SK-N-SH treated with all-trans-retinoic acid at 6 μM for 48 hours (cell line): ENCODE results near the gene EIF3M.

Source experiments
- ATAC-seq: fragments of 200-7000 bp; cut with Tn5 transposase; 3 replicates; pipeline ENCODE4 v1.9.1; 2020; ENCODE audit warnings: mild to moderate bottlenecking, moderate library complexity
- ARNTL ChIP-seq: fragments of 450-650 bp; formaldehyde crosslinking; IDR thresholded peaks from 2 replicates; pipeline ENCODE4 v1.5.0; 2020; ENCODE audit warnings: low read depth, mild to moderate bottlenecking, moderate library complexity, borderline replicate concordance
- CSDC2 ChIP-seq: fragments of 250-450 bp; sonication (Bioruptor Pico); IDR thresholded peaks from 2 replicates; pipeline ENCODE4 v1.5.0; 2020; ENCODE audit warnings: mild to moderate bottlenecking, moderate library complexity
- CSRNP3 ChIP-seq: fragments of 250-450 bp; sonication (Bioruptor Pico); IDR thresholded peaks from 2 replicates; pipeline ENCODE4 v1.5.1; 2021; ENCODE audit warnings: mild to moderate bottlenecking, moderate library complexity
- GLIS3 ChIP-seq: fragments of 250-450 bp; sonication (Bioruptor Pico); IDR thresholded peaks from 2 replicates; pipeline ENCODE4 v1.5.0; 2020; ENCODE audit warnings: mild to moderate bottlenecking, moderate library complexity
- ISL1 ChIP-seq: fragments of 250-450 bp; sonication (Bioruptor Pico); IDR thresholded peaks from 2 replicates; pipeline ENCODE4 v2.1.2; 2022; ENCODE audit warnings: mild to moderate bottlenecking, moderate library complexity
- OSR1 ChIP-seq: fragments of 250-450 bp; sonication (Bioruptor Pico); IDR thresholded peaks from 2 replicates; pipeline ENCODE4 v1.8.0; 2022; ENCODE audit warnings: moderate library complexity, mild to moderate bottlenecking, inconsistent platforms
- PPARA ChIP-seq: fragments of 250-450 bp; sonication (Bioruptor Pico); IDR thresholded peaks from 2 replicates; pipeline ENCODE4 v1.5.0; 2020; ENCODE audit warnings: mild to moderate bottlenecking, borderline replicate concordance
- RARB ChIP-seq: fragments of 250-450 bp; sonication (Bioruptor Pico); IDR thresholded peaks from 2 replicates; pipeline ENCODE4 v1.8.0; 2021; ENCODE audit warnings: mild to moderate bottlenecking, moderate library complexity
- SNAI2 ChIP-seq: fragments of 250-450 bp; sonication (Bioruptor Pico); IDR thresholded peaks from 2 replicates; pipeline ENCODE4 v1.5.0; 2020; ENCODE audit warnings: mild to moderate bottlenecking, moderate library complexity
- TCF4 ChIP-seq: fragments of 250-450 bp; sonication (Bioruptor Pico); IDR thresholded peaks from 2 replicates; pipeline ENCODE4 v1.8.0; 2021; ENCODE audit warnings: mild to moderate bottlenecking, moderate library complexity, borderline replicate concordance
- TOX ChIP-seq: fragments of 250-450 bp; sonication (Bioruptor Pico); IDR thresholded peaks from 2 replicates; pipeline ENCODE4 v1.8.0; 2021; ENCODE audit warnings: mild to moderate bottlenecking, moderate library complexity, borderline replicate concordance
- ZC3H10 ChIP-seq: fragments of 250-450 bp; sonication (Bioruptor Pico); IDR thresholded peaks from 2 replicates; pipeline ENCODE4 v1.5.1; 2021; ENCODE audit warnings: mild to moderate bottlenecking, moderate library complexity
- ZFP3 ChIP-seq: fragments of 250-450 bp; sonication (Bioruptor Pico); IDR thresholded peaks from 2 replicates; pipeline ENCODE4 v1.5.0; 2020; ENCODE audit warnings: mild to moderate bottlenecking, moderate library complexity
- ZFP30 ChIP-seq: fragments of 450-650 bp; formaldehyde crosslinking; IDR thresholded peaks from 2 replicates; pipeline ENCODE4 v1.5.0; 2022; ENCODE audit warnings: mild to moderate bottlenecking, moderate library complexity
- ZNF565 ChIP-seq: fragments of 450-650 bp; formaldehyde crosslinking; conservative IDR thresholded peaks from 2 replicates; pipeline ENCODE4 v1.5.0; 2020; ENCODE audit warnings: low read depth, mild to moderate bottlenecking, moderate library complexity
- ZNF70 ChIP-seq: fragments of 450-650 bp; formaldehyde crosslinking; IDR thresholded peaks from 2 replicates; pipeline ENCODE4 v1.5.0; 2020; ENCODE audit warnings: mild to moderate bottlenecking, moderate library complexity
- ZNF8 ChIP-seq: fragments of 450-650 bp; formaldehyde crosslinking; IDR thresholded peaks from 2 replicates; pipeline ENCODE4 v1.5.0; 2020; ENCODE audit warnings: mild to moderate bottlenecking, moderate library complexity
- TF ChIP-seq, protein P1 (sequence below): fragments of 250-450 bp; sonication (Bioruptor Pico); IDR thresholded peaks from 2 replicates; pipeline ENCODE4 v1.8.0; 2020; ENCODE audit warnings: mild to moderate bottlenecking, moderate library complexity, borderline replicate concordance
- TF ChIP-seq, protein P2 (sequence below): fragments of 250-450 bp; sonication (Bioruptor Pico); IDR thresholded peaks from 2 replicates; pipeline ENCODE4 v1.8.0; 2021; ENCODE audit warnings: low read depth, mild to moderate bottlenecking, moderate library complexity, borderline replicate concordance
- TF ChIP-seq, protein P3 (sequence below): fragments of 250-450 bp; sonication (Bioruptor Pico); IDR thresholded peaks from 2 replicates; pipeline ENCODE4 v1.5.1; 2020; ENCODE audit warnings: low read depth, mild to moderate bottlenecking, moderate library complexity
- TF ChIP-seq, protein P4 (sequence below): fragments of 250-450 bp; sonication (Bioruptor Pico); IDR thresholded peaks from 2 replicates; pipeline ENCODE4 v1.5.0; 2020; ENCODE audit warnings: mild to moderate bottlenecking, moderate library complexity

EIF3M gene

DNA sequence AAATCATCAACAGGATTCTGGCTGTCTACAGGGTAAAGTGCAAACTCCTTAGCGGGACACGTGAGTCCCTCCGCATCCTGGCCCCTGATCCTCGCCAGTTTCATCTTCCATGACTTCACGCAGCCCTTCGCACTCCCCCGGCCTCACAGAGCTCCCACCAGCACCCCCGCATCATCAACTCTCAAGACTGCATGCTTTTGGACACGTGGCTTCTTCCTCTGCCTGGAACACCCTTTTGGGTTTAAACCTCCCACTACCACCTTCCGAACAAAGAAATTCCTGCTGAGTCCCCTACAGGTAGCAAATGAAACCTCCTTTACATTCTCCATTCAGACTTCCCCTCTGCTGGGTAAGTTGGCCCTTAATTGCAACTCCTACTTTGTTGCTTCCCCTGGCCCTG lies 12.6 kb upstream of the EIF3M start:
- no peak for TF ChIP-seq CSDC2 (CRISPR knock-in tag)
- TF ChIP-seq, protein P1, sequence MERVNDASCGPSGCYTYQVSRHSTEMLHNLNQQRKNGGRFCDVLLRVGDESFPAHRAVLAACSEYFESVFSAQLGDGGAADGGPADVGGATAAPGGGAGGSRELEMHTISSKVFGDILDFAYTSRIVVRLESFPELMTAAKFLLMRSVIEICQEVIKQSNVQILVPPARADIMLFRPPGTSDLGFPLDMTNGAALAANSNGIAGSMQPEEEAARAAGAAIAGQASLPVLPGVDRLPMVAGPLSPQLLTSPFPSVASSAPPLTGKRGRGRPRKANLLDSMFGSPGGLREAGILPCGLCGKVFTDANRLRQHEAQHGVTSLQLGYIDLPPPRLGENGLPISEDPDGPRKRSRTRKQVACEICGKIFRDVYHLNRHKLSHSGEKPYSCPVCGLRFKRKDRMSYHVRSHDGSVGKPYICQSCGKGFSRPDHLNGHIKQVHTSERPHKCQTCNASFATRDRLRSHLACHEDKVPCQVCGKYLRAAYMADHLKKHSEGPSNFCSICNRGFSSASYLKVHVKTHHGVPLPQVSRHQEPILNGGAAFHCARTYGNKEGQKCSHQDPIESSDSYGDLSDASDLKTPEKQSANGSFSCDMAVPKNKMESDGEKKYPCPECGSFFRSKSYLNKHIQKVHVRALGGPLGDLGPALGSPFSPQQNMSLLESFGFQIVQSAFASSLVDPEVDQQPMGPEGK: no peak
- TF ChIP-seq CSRNP3 (CRISPR knock-in tag): no peak
- no peak for TF ChIP-seq ZNF8 (CRISPR knock-in tag)
- TF ChIP-seq ZFP30 (CRISPR knock-in tag): no peak
- no peak for TF ChIP-seq ZNF565
- TF ChIP-seq, protein P2, sequence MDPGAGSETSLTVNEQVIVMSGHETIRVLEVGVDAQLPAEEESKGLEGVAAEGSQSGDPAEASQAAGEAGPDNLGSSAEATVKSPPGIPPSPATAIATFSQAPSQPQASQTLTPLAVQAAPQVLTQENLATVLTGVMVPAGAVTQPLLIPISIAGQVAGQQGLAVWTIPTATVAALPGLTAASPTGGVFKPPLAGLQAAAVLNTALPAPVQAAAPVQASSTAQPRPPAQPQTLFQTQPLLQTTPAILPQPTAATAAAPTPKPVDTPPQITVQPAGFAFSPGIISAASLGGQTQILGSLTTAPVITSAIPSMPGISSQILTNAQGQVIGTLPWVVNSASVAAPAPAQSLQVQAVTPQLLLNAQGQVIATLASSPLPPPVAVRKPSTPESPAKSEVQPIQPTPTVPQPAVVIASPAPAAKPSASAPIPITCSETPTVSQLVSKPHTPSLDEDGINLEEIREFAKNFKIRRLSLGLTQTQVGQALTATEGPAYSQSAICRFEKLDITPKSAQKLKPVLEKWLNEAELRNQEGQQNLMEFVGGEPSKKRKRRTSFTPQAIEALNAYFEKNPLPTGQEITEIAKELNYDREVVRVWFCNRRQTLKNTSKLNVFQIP (CRISPR knock-in tag): no peak
- TF ChIP-seq PPARA (CRISPR knock-in tag): no peak
- TF ChIP-seq ARNTL (CRISPR knock-in tag): no peak
- TF ChIP-seq, protein P3, sequence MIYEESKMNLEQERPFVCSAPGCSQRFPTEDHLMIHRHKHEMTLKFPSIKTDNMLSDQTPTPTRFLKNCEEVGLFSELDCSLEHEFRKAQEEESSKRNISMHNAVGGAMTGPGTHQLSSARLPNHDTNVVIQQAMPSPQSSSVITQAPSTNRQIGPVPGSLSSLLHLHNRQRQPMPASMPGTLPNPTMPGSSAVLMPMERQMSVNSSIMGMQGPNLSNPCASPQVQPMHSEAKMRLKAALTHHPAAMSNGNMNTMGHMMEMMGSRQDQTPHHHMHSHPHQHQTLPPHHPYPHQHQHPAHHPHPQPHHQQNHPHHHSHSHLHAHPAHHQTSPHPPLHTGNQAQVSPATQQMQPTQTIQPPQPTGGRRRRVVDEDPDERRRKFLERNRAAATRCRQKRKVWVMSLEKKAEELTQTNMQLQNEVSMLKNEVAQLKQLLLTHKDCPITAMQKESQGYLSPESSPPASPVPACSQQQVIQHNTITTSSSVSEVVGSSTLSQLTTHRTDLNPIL: no peak
- TF ChIP-seq TOX: no peak
- TF ChIP-seq ZNF70: no peak
- no peak for TF ChIP-seq RARB (CRISPR knock-in tag)
- no peak for TF ChIP-seq SNAI2 (CRISPR knock-in tag)
- no peak for TF ChIP-seq ZC3H10 (CRISPR knock-in tag)
- TF ChIP-seq ISL1 (CRISPR knock-in tag): no peak
- ATAC-seq: no peak

DNA sequence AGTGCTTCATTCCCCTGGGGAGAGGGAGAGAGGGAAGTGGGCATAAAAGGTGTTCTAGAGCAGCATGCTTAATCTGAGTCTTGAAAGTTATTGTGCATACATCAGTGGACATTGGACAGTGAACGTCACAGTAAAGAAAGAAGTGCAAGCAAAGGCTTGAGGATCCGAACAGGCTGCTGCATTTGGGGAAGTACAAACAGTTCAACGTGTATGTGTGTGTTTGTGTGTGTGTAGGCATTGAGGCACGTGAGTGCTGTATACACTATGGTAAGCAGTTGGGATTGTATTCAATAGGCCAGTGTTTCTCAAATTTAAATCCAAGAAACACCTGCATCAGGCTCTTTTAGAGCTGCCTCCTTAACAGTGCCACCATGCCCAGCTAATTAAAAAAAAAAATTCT lies 10.4 kb upstream of the EIF3M start:
- no peak for ATAC-seq
- TF ChIP-seq ZNF565: no peak
- no peak for TF ChIP-seq ZFP3 (CRISPR knock-in tag)
- no peak for TF ChIP-seq ZNF70
- TF ChIP-seq CSDC2 (CRISPR knock-in tag): no peak
- TF ChIP-seq GLIS3: no peak
- no peak for TF ChIP-seq OSR1
- TF ChIP-seq CSRNP3 (CRISPR knock-in tag): no peak
- no peak for TF ChIP-seq TOX
- TF ChIP-seq, protein P4, sequence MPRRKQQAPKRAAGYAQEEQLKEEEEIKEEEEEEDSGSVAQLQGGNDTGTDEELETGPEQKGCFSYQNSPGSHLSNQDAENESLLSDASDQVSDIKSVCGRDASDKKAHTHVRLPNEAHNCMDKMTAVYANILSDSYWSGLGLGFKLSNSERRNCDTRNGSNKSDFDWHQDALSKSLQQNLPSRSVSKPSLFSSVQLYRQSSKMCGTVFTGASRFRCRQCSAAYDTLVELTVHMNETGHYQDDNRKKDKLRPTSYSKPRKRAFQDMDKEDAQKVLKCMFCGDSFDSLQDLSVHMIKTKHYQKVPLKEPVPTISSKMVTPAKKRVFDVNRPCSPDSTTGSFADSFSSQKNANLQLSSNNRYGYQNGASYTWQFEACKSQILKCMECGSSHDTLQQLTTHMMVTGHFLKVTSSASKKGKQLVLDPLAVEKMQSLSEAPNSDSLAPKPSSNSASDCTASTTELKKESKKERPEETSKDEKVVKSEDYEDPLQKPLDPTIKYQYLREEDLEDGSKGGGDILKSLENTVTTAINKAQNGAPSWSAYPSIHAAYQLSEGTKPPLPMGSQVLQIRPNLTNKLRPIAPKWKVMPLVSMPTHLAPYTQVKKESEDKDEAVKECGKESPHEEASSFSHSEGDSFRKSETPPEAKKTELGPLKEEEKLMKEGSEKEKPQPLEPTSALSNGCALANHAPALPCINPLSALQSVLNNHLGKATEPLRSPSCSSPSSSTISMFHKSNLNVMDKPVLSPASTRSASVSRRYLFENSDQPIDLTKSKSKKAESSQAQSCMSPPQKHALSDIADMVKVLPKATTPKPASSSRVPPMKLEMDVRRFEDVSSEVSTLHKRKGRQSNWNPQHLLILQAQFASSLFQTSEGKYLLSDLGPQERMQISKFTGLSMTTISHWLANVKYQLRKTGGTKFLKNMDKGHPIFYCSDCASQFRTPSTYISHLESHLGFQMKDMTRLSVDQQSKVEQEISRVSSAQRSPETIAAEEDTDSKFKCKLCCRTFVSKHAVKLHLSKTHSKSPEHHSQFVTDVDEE (CRISPR knock-in tag): no peak
- no peak for TF ChIP-seq RARB (CRISPR knock-in tag)
- TF ChIP-seq ZC3H10 (CRISPR knock-in tag): no peak

- TF ChIP-seq PPARA (CRISPR knock-in tag) (no peak), ZNF565 (no peak), TOX (no peak), ZC3H10 (CRISPR knock-in tag) (no peak), CSDC2 (CRISPR knock-in tag) (no peak), ZFP3 (CRISPR knock-in tag) (no peak), TCF4 (CRISPR knock-in tag) (no peak), ZNF8 (CRISPR knock-in tag) (no peak), CSRNP3 (CRISPR knock-in tag) (no peak), SNAI2 (CRISPR knock-in tag) (no peak), ZNF70 (no peak)
- TF ChIP-seq, protein P4 (CRISPR knock-in tag): no peak
- no peak for ATAC-seq
These were observed 9.2 kb upstream of the EIF3M start for GRCh38 chr11:32574421-32574820.
